SH-SY5Y (cell line): ENCODE results near the gene NCKAP5.

Source experiments
- GATA2 ChIP-seq: IDR thresholded peaks from 2 replicates; pipeline ENCODE4 v1.6.1; 2011; ENCODE audit warnings: mild to moderate bottlenecking, low read depth, low read length
- GATA3 ChIP-seq: IDR thresholded peaks from 2 replicates; pipeline ENCODE4 v1.6.1; 2011; ENCODE audit warnings: low read depth, mild to moderate bottlenecking, low read length, moderate library complexity

DNA sequence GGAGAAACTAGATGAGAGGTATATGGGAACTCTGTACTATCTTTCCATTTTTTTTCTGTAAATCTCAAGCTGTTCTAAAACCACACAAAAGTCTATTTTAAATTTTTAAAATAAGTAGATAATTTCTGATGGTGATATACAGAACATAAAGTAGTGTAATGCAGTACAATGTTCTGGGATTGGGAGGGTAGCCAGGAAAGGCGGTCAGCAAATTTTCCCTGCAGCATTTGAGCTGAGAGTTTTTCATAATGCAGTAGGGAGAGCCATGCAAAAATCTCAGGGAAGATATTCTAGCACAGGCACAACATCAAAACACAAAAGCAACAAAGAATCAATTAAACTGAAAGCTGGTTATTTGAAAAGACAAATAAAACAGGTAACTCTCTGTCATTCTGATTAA, 141.5 kb downstream of the NCKAP5 start:
- TF ChIP-seq GATA2: no peak
- no peak for TF ChIP-seq GATA3
